ENCODE data around the gene ISOC2. TPM values are rescaled to one million over a fixed set of nuclear protein-coding genes. Genes with fewer than 3 reads are reported as not detected.
"Not testable (repeated sequence)": the region's sequence is repeated elsewhere in the genome, so short reads cannot be mapped to it uniquely, and the experiment has no call there.

The ISOC2 gene
- total RNA-seq, 1 donor from 2014 or later, result 24.9 TPM

- Mint-ChIP-seq H3K9me3 (ENCODE audit: unreplicated experiment) (peaks cover 24% of the 10 kb centered on the region), H3K36me3 (ENCODE audit: unreplicated experiment) (peaks cover 12% of the 10 kb centered on the region), H3K27ac (ENCODE audit: unreplicated experiment) (peak overlapping the region; percentile 94), H3K27me3 (ENCODE audit: unreplicated experiment) (peaks cover 24% of the 10 kb centered on the region), H3K4me1 (ENCODE audit: low read depth, unreplicated experiment) (peaks cover 13% of the 10 kb centered on the region), H3K4me3 (ENCODE audit: unreplicated experiment) (peak overlapping the region; percentile 86)
- TF ChIP-seq CTCF (IDR thresholded peaks at IDR 0.05; ENCODE audit: partially characterized antibody, unreplicated experiment), result no peak
- no peak for DNase-seq
These were observed 52.9 kb downstream of the ISOC2 start for GRCh38 chr19:55408533-55408872.

- DNase-seq, result peak; percentile 96
- Mint-ChIP-seq H3K9me3 (ENCODE audit: unreplicated experiment) (peaks cover 24% of the 10 kb centered on the region), H3K27me3 (ENCODE audit: unreplicated experiment) (peaks cover 22% of the 10 kb centered on the region), H3K4me1 (ENCODE audit: low read depth, unreplicated experiment) (peaks cover 13% of the 10 kb centered on the region), H3K27ac (ENCODE audit: unreplicated experiment) (peak overlapping the region; percentile 94), H3K36me3 (ENCODE audit: unreplicated experiment) (peaks cover 12% of the 10 kb centered on the region), H3K4me3 (ENCODE audit: unreplicated experiment) (peak overlapping the region; percentile 86)
- TF ChIP-seq CTCF (IDR thresholded peaks at IDR 0.05; ENCODE audit: partially characterized antibody, unreplicated experiment), result no peak
These were observed 53.5 kb downstream of the ISOC2 start for GRCh38 chr19:55407800-55408532.

- Mint-ChIP-seq H3K27me3 (ENCODE audit: unreplicated experiment) (peaks cover 22% of the 10 kb centered on the region), H3K4me1 (ENCODE audit: low read depth, unreplicated experiment) (peaks cover 13% of the 10 kb centered on the region), H3K27ac (ENCODE audit: unreplicated experiment) (peak within 1 kb of the TSS; percentile 94), H3K36me3 (ENCODE audit: unreplicated experiment) (peaks cover 12% of the 10 kb centered on the region), H3K9me3 (ENCODE audit: unreplicated experiment) (peaks cover 24% of the 10 kb centered on the region), H3K4me3 (ENCODE audit: unreplicated experiment) (peak within 1 kb of the TSS; percentile 88)
- DNase-seq, result not testable (repeated sequence)
These were observed 54.0 kb downstream of the ISOC2 start, which contains the start of gene UBE2S for GRCh38 chr19:55407550-55407799. Gene UBE2S (minus strand): TSS chr19:55407788. CDS start chr19:55407589, 199 bp downstream.

GRCh38 chr19:55406826-55407549 is 54.5 kb downstream of the ISOC2 start:
- Mint-ChIP-seq H3K36me3 (ENCODE audit: unreplicated experiment) (peaks cover 12% of the 10 kb centered on the region), H3K4me3 (ENCODE audit: unreplicated experiment) (peak overlapping the region; percentile 88), H3K27ac (ENCODE audit: unreplicated experiment) (peak overlapping the region; percentile 60), H3K4me1 (ENCODE audit: low read depth, unreplicated experiment) (peaks cover 15% of the 10 kb centered on the region), H3K27me3 (ENCODE audit: unreplicated experiment) (peaks cover 22% of the 10 kb centered on the region), H3K9me3 (ENCODE audit: unreplicated experiment) (peaks cover 24% of the 10 kb centered on the region)
- peak; percentile 41 for DNase-seq
- no peak for TF ChIP-seq CTCF (IDR thresholded peaks at IDR 0.05; ENCODE audit: partially characterized antibody, unreplicated experiment)

GRCh38 chr19:55406091-55406825 is 55.2 kb downstream of the ISOC2 start:
- peaks cover 17% of the 10 kb centered on the region for H3K4me1 Mint-ChIP-seq (ENCODE audit: low read depth, unreplicated experiment)
- peak overlapping the region; percentile 88 for H3K4me3 Mint-ChIP-seq (ENCODE audit: unreplicated experiment)
- no peak for DNase-seq
- H3K27ac Mint-ChIP-seq (ENCODE audit: unreplicated experiment), result peak overlapping the region; percentile 60
- TF ChIP-seq CTCF (IDR thresholded peaks at IDR 0.05; ENCODE audit: partially characterized antibody, unreplicated experiment), result no peak
- H3K27me3 Mint-ChIP-seq (ENCODE audit: unreplicated experiment), result peaks cover 20% of the 10 kb centered on the region
- peaks cover 27% of the 10 kb centered on the region for H3K9me3 Mint-ChIP-seq (ENCODE audit: unreplicated experiment)
- H3K36me3 Mint-ChIP-seq (ENCODE audit: unreplicated experiment), result peaks cover 12% of the 10 kb centered on the region
